ENCODE measurements around the gene EIPR1. TPM values are rescaled to one million over a fixed set of nuclear protein-coding genes. Genes with fewer than 3 reads are reported as not detected.

Gene EIPR1
- total and polyA plus RNA-seq, 4 donors: 12.0 to 26.8 (median 23.4) TPM

GRCh38 chr2:3277050-3277747, 100.4 kb downstream of the EIPR1 start:
- 88 to 92% methylated on average over 25 of the region's 25 CpGs for WGBS, 2 donors
- no peak overlapping the region for H3K9ac ChIP-seq (ENCODE audit: insufficient read depth in 1 of 2, low read length in 2 of 2)
- no peak for ATAC-seq (ENCODE audit: insufficient read depth, low FRiP score)

GRCh38 chr2:3272761-3273160, 104.9 kb downstream of the EIPR1 start:
- no peaks in the 10 kb centered on the region for H3K27me3 ChIP-seq (ENCODE audit: control insufficient read depth in 3 of 3, insufficient read depth in 3 of 3, low read length in 2 of 3)
- WGBS, 2 donors: 98 to 99% methylated on average over 7 of the region's 7 CpGs
- no peak overlapping the region for H3K4me3 ChIP-seq
- no peak overlapping the region for H3K27ac ChIP-seq (ENCODE audit: low read depth in 1 of 2, low read length in 1 of 2)
- H3K9me3 ChIP-seq (ENCODE audit: control insufficient read depth in 4 of 4, insufficient read depth in 3 of 4, low read length in 3 of 4): peaks cover 0 to 5% (median 3%) of the 10 kb centered on the region in 4 donors
- no peak for TF ChIP-seq CTCF (IDR thresholded peaks at IDR 0.05; ENCODE audit: control extremely low read depth, extremely low read depth)
- no peak overlapping the region for H3K9ac ChIP-seq (ENCODE audit: insufficient read depth in 1 of 2, low read length in 2 of 2)
- H3K36me3 ChIP-seq (ENCODE audit: control insufficient read depth in 4 of 4, insufficient read depth in 4 of 4, low read length in 4 of 4): peaks cover 0 to 2% (median 0%) of the 10 kb centered on the region in 4 donors
- no peaks in the 10 kb centered on the region for H3K4me1 ChIP-seq (ENCODE audit: control insufficient read depth in 5 of 5, insufficient read depth in 5 of 5, low read length in 5 of 5)
- DNase-seq (no peak), ATAC-seq (ENCODE audit: insufficient read depth, low FRiP score) (no peak)

More at GRCh38 chr2:3277050-3277747, 100.4 kb downstream of the EIPR1 start:
- Histone ChIP-seq H3K4me3 (no peak overlapping the region), H3K4me1 (ENCODE audit: control insufficient read depth in 5 of 5, insufficient read depth in 5 of 5, low read length in 5 of 5) (peaks cover 0 to 9% (median 0%) of the 10 kb centered on the region in 5 donors), H3K36me3 (ENCODE audit: control insufficient read depth in 4 of 4, insufficient read depth in 4 of 4, low read length in 4 of 4) (peaks cover 0 to 4% (median 0%) of the 10 kb centered on the region in 4 donors), H3K27ac (ENCODE audit: low read depth in 1 of 2, low read length in 1 of 2) (no peak overlapping the region), H3K27me3 (ENCODE audit: control insufficient read depth in 3 of 3, insufficient read depth in 3 of 3, low read length in 2 of 3) (no peaks in the 10 kb centered on the region), H3K9me3 (ENCODE audit: control insufficient read depth in 4 of 4, insufficient read depth in 3 of 4, low read length in 3 of 4) (peaks cover 0 to 5% (median 2%) of the 10 kb centered on the region in 4 donors)
- DNase-seq: no peak
- TF ChIP-seq CTCF (IDR thresholded peaks at IDR 0.05; ENCODE audit: control extremely low read depth, extremely low read depth): no peak

- ATAC-seq (ENCODE audit: insufficient read depth, low FRiP score) (no peak), DNase-seq (no peak)
- H3K9me3 ChIP-seq (ENCODE audit: control insufficient read depth in 4 of 4, insufficient read depth in 3 of 4, low read length in 3 of 4): peaks cover 0 to 5% (median 2%) of the 10 kb centered on the region in 4 donors
- no peak overlapping the region for H3K27ac ChIP-seq (ENCODE audit: low read depth in 1 of 2, low read length in 1 of 2)
- no peak overlapping the region for H3K9ac ChIP-seq (ENCODE audit: insufficient read depth in 1 of 2, low read length in 2 of 2)
- H3K36me3 ChIP-seq (ENCODE audit: control insufficient read depth in 4 of 4, insufficient read depth in 4 of 4, low read length in 4 of 4): peaks cover 0 to 2% (median 0%) of the 10 kb centered on the region in 4 donors
- no peak for TF ChIP-seq CTCF (IDR thresholded peaks at IDR 0.05; ENCODE audit: control extremely low read depth, extremely low read depth)
- H3K27me3 ChIP-seq (ENCODE audit: control insufficient read depth in 3 of 3, insufficient read depth in 3 of 3, low read length in 2 of 3): no peaks in the 10 kb centered on the region
- no peak overlapping the region for H3K4me3 ChIP-seq
- 96 to 98% methylated on average over 8 of the region's 8 CpGs for WGBS, 2 donors
- H3K4me1 ChIP-seq (ENCODE audit: control insufficient read depth in 5 of 5, insufficient read depth in 5 of 5, low read length in 5 of 5): no peaks in the 10 kb centered on the region
Observed at GRCh38 chr2:3270095-3270478, 107.5 kb downstream of the EIPR1 start.
